HG02678 (cell line): ENCODE measurements around the gene APOL2.
"Not testable (repeated sequence)": the region's sequence is repeated elsewhere in the genome, so short reads cannot be mapped to it uniquely, and the experiment has no call there.

Experiments
- ATAC-seq: cut with Tn5 transposase; IDR thresholded peaks from one replicate; pipeline ENCODE4 v1.9.1; 2021; ENCODE audit warnings: mild to moderate bottlenecking, moderate library complexity; ENCODE audit not compliant: unreplicated experiment

APOL2 gene

GRCh38 chr22:36263886-36264664, 24.7 kb upstream of the APOL2 start:
- not testable (repeated sequence) for ATAC-seq

GRCh38 chr22:36263216-36263673, 23.9 kb upstream of the APOL2 start:
- ATAC-seq, result not testable (repeated sequence)

GRCh38 chr22:36262307-36262706, 23.0 kb upstream of the APOL2 start:
- ATAC-seq, result not testable (repeated sequence)

GRCh38 chr22:36261675-36262074, 22.3 kb upstream of the APOL2 start:
- ATAC-seq, result not testable (repeated sequence)

- ATAC-seq, result no peak
Observed at GRCh38 chr22:36259615-36260300, 20.4 kb upstream of the APOL2 start.

GRCh38 chr22:36258701-36259614, 19.6 kb upstream of the APOL2 start:
- peak; percentile 63 for ATAC-seq

GRCh38 chr22:36257948-36258670, 18.8 kb upstream of the APOL2 start:
- no peak for ATAC-seq

- no peak for ATAC-seq
Observed at GRCh38 chr22:36257308-36257707, 18.0 kb upstream of the APOL2 start.

- ATAC-seq, result no peak
Observed at GRCh38 chr22:36256478-36256877, 17.2 kb upstream of the APOL2 start.

GRCh38 chr22:36255572-36255971, 16.2 kb upstream of the APOL2 start:
- not testable (repeated sequence) for ATAC-seq

- no peak for ATAC-seq
Observed at GRCh38 chr22:36253523-36254490, 14.5 kb upstream of the APOL2 start.

- ATAC-seq, result peak; percentile 67
Observed at GRCh38 chr22:36252754-36253522, 13.6 kb upstream of the APOL2 start, which contains the start of gene APOL1. Gene APOL1, plus strand, starts transcription at chr22:36253133. Its CDS starts 1,823 bp downstream, at chr22:36254956.

- ATAC-seq, result not testable (repeated sequence)
Observed at GRCh38 chr22:36251979-36252608, 12.8 kb upstream of the APOL2 start.

- ATAC-seq, result not testable (repeated sequence)
Observed at GRCh38 chr22:36250292-36250960, 11.1 kb upstream of the APOL2 start.

GRCh38 chr22:36249160-36249559, 9.8 kb upstream of the APOL2 start:
- no peak for ATAC-seq

GRCh38 chr22:36247955-36248354, 8.6 kb upstream of the APOL2 start:
- no peak for ATAC-seq

- no peak for ATAC-seq
Observed at GRCh38 chr22:36246718-36247117, 7.4 kb upstream of the APOL2 start.
